SK-N-SH treated with all-trans-retinoic acid at 6 μM for 48 hours (cell line): Measurements from ENCODE around the gene ITIH2.

Experiments used
- ARNTL ChIP-seq: fragments of 450-650 bp; formaldehyde crosslinking; IDR thresholded peaks from 2 replicates; pipeline ENCODE4 v1.5.0; 2020; ENCODE audit warnings: low read depth, mild to moderate bottlenecking, moderate library complexity, borderline replicate concordance
- BACH2 ChIP-seq: fragments of 250-450 bp; sonication (Bioruptor Pico); IDR thresholded peaks from 2 replicates; pipeline ENCODE4 v1.9.0; 2021; ENCODE audit warnings: mild to moderate bottlenecking, borderline replicate concordance
- CSDC2 ChIP-seq: fragments of 250-450 bp; sonication (Bioruptor Pico); IDR thresholded peaks from 2 replicates; pipeline ENCODE4 v1.5.0; 2020; ENCODE audit warnings: mild to moderate bottlenecking, moderate library complexity
- ISL1 ChIP-seq: fragments of 250-450 bp; sonication (Bioruptor Pico); IDR thresholded peaks from 2 replicates; pipeline ENCODE4 v2.1.2; 2022; ENCODE audit warnings: mild to moderate bottlenecking, moderate library complexity
- OSR1 ChIP-seq: fragments of 250-450 bp; sonication (Bioruptor Pico); IDR thresholded peaks from 2 replicates; pipeline ENCODE4 v1.8.0; 2022; ENCODE audit warnings: moderate library complexity, mild to moderate bottlenecking, inconsistent platforms
- RARB ChIP-seq: fragments of 250-450 bp; sonication (Bioruptor Pico); IDR thresholded peaks from 2 replicates; pipeline ENCODE4 v1.8.0; 2021; ENCODE audit warnings: mild to moderate bottlenecking, moderate library complexity
- TCF4 ChIP-seq: fragments of 250-450 bp; sonication (Bioruptor Pico); IDR thresholded peaks from 2 replicates; pipeline ENCODE4 v1.8.0; 2021; ENCODE audit warnings: mild to moderate bottlenecking, moderate library complexity, borderline replicate concordance
- ZFP3 ChIP-seq: fragments of 250-450 bp; sonication (Bioruptor Pico); IDR thresholded peaks from 2 replicates; pipeline ENCODE4 v1.5.0; 2020; ENCODE audit warnings: mild to moderate bottlenecking, moderate library complexity
- ZNF70 ChIP-seq: fragments of 450-650 bp; formaldehyde crosslinking; IDR thresholded peaks from 2 replicates; pipeline ENCODE4 v1.5.0; 2020; ENCODE audit warnings: mild to moderate bottlenecking, moderate library complexity
- TF ChIP-seq, protein P1 (sequence below): fragments of 250-450 bp; sonication (Bioruptor Pico); IDR thresholded peaks from 2 replicates; pipeline ENCODE4 v1.8.0; 2020; ENCODE audit warnings: mild to moderate bottlenecking, moderate library complexity, borderline replicate concordance
- TF ChIP-seq, protein P2 (sequence below): fragments of 250-450 bp; sonication (Bioruptor Pico); IDR thresholded peaks from 2 replicates; pipeline ENCODE4 v1.5.1; 2020; ENCODE audit warnings: low read depth, mild to moderate bottlenecking, moderate library complexity

DNA sequence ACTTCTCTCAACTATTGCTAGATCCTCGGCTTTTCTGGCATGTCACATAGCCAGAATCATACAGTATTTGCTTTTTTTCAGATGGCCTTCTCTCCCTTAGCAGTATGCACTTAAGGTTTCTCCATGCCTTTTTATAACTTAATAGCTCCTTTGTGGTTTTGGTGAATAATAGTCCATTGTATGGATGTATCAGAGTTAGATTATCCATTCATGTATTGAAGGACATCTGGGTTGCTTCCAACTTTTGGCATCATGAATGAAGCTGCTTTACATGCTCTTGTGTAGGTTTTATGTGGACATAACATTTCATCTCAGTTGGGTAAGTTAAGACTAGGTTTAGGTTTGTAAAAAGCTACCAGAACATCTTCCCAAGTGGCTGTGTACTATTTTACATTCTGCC lies 89.4 kb downstream of the ITIH2 start:
- TF ChIP-seq RARB = no peak
- no peak for TF ChIP-seq CSDC2 (CRISPR knock-in tag)
- TF ChIP-seq, protein P1, sequence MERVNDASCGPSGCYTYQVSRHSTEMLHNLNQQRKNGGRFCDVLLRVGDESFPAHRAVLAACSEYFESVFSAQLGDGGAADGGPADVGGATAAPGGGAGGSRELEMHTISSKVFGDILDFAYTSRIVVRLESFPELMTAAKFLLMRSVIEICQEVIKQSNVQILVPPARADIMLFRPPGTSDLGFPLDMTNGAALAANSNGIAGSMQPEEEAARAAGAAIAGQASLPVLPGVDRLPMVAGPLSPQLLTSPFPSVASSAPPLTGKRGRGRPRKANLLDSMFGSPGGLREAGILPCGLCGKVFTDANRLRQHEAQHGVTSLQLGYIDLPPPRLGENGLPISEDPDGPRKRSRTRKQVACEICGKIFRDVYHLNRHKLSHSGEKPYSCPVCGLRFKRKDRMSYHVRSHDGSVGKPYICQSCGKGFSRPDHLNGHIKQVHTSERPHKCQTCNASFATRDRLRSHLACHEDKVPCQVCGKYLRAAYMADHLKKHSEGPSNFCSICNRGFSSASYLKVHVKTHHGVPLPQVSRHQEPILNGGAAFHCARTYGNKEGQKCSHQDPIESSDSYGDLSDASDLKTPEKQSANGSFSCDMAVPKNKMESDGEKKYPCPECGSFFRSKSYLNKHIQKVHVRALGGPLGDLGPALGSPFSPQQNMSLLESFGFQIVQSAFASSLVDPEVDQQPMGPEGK = no peak
- no peak for TF ChIP-seq ARNTL (CRISPR knock-in tag)
- no peak for TF ChIP-seq OSR1
- no peak for TF ChIP-seq TCF4
- TF ChIP-seq BACH2 = no peak
- peak; percentile 55; the same call in 1 of the 2 replicates for TF ChIP-seq ISL1 (CRISPR knock-in tag)
- TF ChIP-seq, protein P2, sequence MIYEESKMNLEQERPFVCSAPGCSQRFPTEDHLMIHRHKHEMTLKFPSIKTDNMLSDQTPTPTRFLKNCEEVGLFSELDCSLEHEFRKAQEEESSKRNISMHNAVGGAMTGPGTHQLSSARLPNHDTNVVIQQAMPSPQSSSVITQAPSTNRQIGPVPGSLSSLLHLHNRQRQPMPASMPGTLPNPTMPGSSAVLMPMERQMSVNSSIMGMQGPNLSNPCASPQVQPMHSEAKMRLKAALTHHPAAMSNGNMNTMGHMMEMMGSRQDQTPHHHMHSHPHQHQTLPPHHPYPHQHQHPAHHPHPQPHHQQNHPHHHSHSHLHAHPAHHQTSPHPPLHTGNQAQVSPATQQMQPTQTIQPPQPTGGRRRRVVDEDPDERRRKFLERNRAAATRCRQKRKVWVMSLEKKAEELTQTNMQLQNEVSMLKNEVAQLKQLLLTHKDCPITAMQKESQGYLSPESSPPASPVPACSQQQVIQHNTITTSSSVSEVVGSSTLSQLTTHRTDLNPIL = no peak
- TF ChIP-seq ZNF70 (CRISPR knock-in tag) = no peak
- TF ChIP-seq ZFP3 (CRISPR knock-in tag) = 0 out of 2 replicates have a peak, but pooled peaks have one; percentile 54
